H1 (cell line): ENCODE results near the gene IQSEC3. TPM values are rescaled to one million over a fixed set of nuclear protein-coding genes. Genes with fewer than 3 reads are reported as not detected.

Experiments used
- CTCF ChIA-PET: fragments of 300-600 bp; sonication (Branson Sonifier 250); formaldehyde crosslinking; loops from one replicate; lab custom pipeline; 2021; ENCODE audit not compliant: partially characterized antibody; lab: Charles Lee
- POLR2A ChIA-PET: fragments of 300-600 bp; sonication (Branson Sonifier 250); formaldehyde crosslinking; loops from one replicate; lab custom pipeline; 2021; ENCODE audit warnings: inconsistent platforms; ENCODE audit not compliant: partially characterized antibody; lab: Charles Lee
- DNase-seq, 2 experiments: peaks; one replicate each; pipeline versions ENCODE4 v3.0.0 to v3.0.0-alpha.2; 2010 to 2022; ENCODE audit warnings: low spot score in 2 of 2, low read depth in 1 of 2, mixed read lengths in 1 of 2
- FAIRE-seq: peaks from 2 replicates; lab custom pipeline; 2011; peaks lifted over from hg19 to GRCh38; lab: Jason Lieb, UNC
- H2AFZ ChIP-seq: 2 replicates; pipeline ENCODE4 v1.8.1; 2012; ENCODE audit warnings: low read length, inconsistent platforms
- H2AK5ac ChIP-seq: 2 replicates; pipeline ENCODE4 v1.6.1; 2013; ENCODE audit warnings: low read depth, low read length
- H2BK120ac ChIP-seq: replicated peaks from 2 replicates; pipeline ENCODE3; 2013; ENCODE audit warnings: low read depth, low read length, inconsistent platforms
- H2BK12ac ChIP-seq: 2 replicates; pipeline ENCODE4 v1.6.1; 2013; ENCODE audit warnings: low read depth, low read length
- H2BK15ac ChIP-seq: 2 replicates; pipeline ENCODE4 v1.6.1; 2013; ENCODE audit warnings: low read length
- H2BK20ac ChIP-seq: 2 replicates; pipeline ENCODE4 v1.6.1; 2013; ENCODE audit warnings: low read length
- H2BK5ac ChIP-seq: 2 replicates; pipeline ENCODE4 v1.6.1; 2013; ENCODE audit warnings: low read depth, low read length
- H3K14ac ChIP-seq: 2 replicates; pipeline ENCODE4 v1.6.1; 2013; ENCODE audit warnings: inconsistent platforms; ENCODE audit not compliant: insufficient read length
- H3K18ac ChIP-seq: 2 replicates; pipeline ENCODE4 v1.6.1; 2013; ENCODE audit warnings: low read length; ENCODE audit errors: extremely low read depth
- H3K23ac ChIP-seq: 2 replicates; pipeline ENCODE4 v1.6.1; 2013; ENCODE audit warnings: inconsistent platforms; ENCODE audit not compliant: insufficient read length
- H3K23me2 ChIP-seq: 2 replicates; pipeline ENCODE4 v1.6.1; 2013; ENCODE audit warnings: low read depth, low read length
- H3K27ac ChIP-seq: 2 replicates; pipeline ENCODE4 v1.6.1; 2011; ENCODE audit warnings: low read depth, low read length, inconsistent platforms
- H3K27me3 ChIP-seq, 4 experiments: replicated peaks in 1 of 4; 1 replicate in 1 of 4; 2 replicates in 3 of 4; pipeline versions ENCODE4 v1.6.1 to v1.8.1; 2011 to 2013; ENCODE audit warnings: low read length in 3 of 4, mild to moderate bottlenecking in 3 of 4, inconsistent platforms in 2 of 4, mixed read lengths in 2 of 4, moderate library complexity in 1 of 4; ENCODE audit not compliant: control insufficient read depth in 3 of 4, insufficient read depth in 3 of 4; ENCODE audit errors: extremely low read depth in 1 of 4
- H3K36me3 ChIP-seq, 4 experiments: 2 replicates each; pipeline versions ENCODE4 v1.6.1 to v1.8.1; 2011 to 2013; ENCODE audit warnings: mild to moderate bottlenecking in 4 of 4, low read length in 3 of 4, moderate library complexity in 2 of 4, control low read depth in 1 of 4, inconsistent platforms in 1 of 4; ENCODE audit not compliant: insufficient read depth in 4 of 4, control insufficient read depth in 2 of 4
- H3K4ac ChIP-seq: replicated peaks from 2 replicates; pipeline ENCODE3; 2013; ENCODE audit warnings: low read length, low read depth, mixed read lengths, inconsistent platforms; ENCODE audit not compliant: insufficient read length
- H3K4me1 ChIP-seq, 4 experiments: replicated peaks in 1 of 4; 1 replicate in 1 of 4; 2 replicates in 3 of 4; pipeline versions ENCODE4 v1.6.1 to v1.8.1; 2011 to 2013; ENCODE audit warnings: low read length in 3 of 4, inconsistent platforms in 2 of 4, mixed read lengths in 1 of 4; ENCODE audit not compliant: insufficient read depth in 4 of 4, control insufficient read depth in 3 of 4
- H3K4me2 ChIP-seq, 2 experiments: 2 replicates each; pipeline versions ENCODE4 v1.6.1 to v1.8.1; 2011 to 2013; ENCODE audit warnings: low read depth in 2 of 2, low read length in 2 of 2, control low read depth in 1 of 2, inconsistent platforms in 1 of 2, mild to moderate bottlenecking in 1 of 2; ENCODE audit not compliant: insufficient read depth in 1 of 2
- H3K4me3 ChIP-seq, 4 experiments: fragments of 200-600, 300-600 bp in 1 of 4; sonication (generic), shearing (Covaris generic), sonication (Bioruptor Twin) in 1 of 4; 2 replicates each; pipeline versions ENCODE4 v1.5.1 to v1.8.1; 2011 to 2016; ENCODE audit warnings: low read length in 4 of 4, low read depth in 3 of 4, control low read depth in 2 of 4, inconsistent platforms in 2 of 4, mild to moderate bottlenecking in 2 of 4, mixed read lengths in 1 of 4, moderate library complexity in 1 of 4; ENCODE audit not compliant: insufficient read depth in 2 of 4; ENCODE audit errors: extremely low read depth in 1 of 4
- H3K56ac ChIP-seq: replicated peaks from 2 replicates; pipeline ENCODE3; 2013; ENCODE audit warnings: low read depth, mild to moderate bottlenecking, mixed read lengths, low read length, inconsistent platforms; ENCODE audit not compliant: insufficient read length
- H3K79me1 ChIP-seq: 2 replicates; pipeline ENCODE4 v1.6.1; 2013; ENCODE audit warnings: low read depth, low read length, control low read depth
- H3K79me2 ChIP-seq, 2 experiments: 2 replicates each; pipeline versions ENCODE4 v1.6.1 to v1.8.1; 2012 to 2013; ENCODE audit warnings: low read length in 2 of 2, mild to moderate bottlenecking in 2 of 2, inconsistent platforms in 1 of 2; ENCODE audit not compliant: insufficient read depth in 2 of 2, control insufficient read depth in 1 of 2
- H3K9ac ChIP-seq, 4 experiments: replicated peaks in 1 of 4; 1 replicate in 1 of 4; 2 replicates in 3 of 4; pipeline versions ENCODE4 v1.6.1 to v1.8.1; 2011 to 2013; ENCODE audit warnings: low read depth in 3 of 4, low read length in 3 of 4, control low read depth in 2 of 4, mild to moderate bottlenecking in 2 of 4, moderate library complexity in 2 of 4, inconsistent platforms in 1 of 4; ENCODE audit errors: extremely low read depth in 1 of 4
- H3K9me3 ChIP-seq, 2 experiments: 2 replicates each; pipeline versions ENCODE4 v1.6.1 to v1.8.1; 2012 to 2013; ENCODE audit warnings: mild to moderate bottlenecking in 2 of 2, moderate library complexity in 2 of 2, control low read depth in 1 of 2, inconsistent platforms in 1 of 2, low read depth in 1 of 2, low read length in 1 of 2, mixed read lengths in 1 of 2; ENCODE audit not compliant: insufficient read depth in 2 of 2
- H4K20me1 ChIP-seq, 2 experiments: replicated peaks in 1 of 2; 2 replicates each; pipeline versions ENCODE3 to v1.8.1; 2011 to 2013; ENCODE audit warnings: inconsistent platforms in 2 of 2, low read length in 2 of 2, mild to moderate bottlenecking in 1 of 2; ENCODE audit not compliant: insufficient read depth in 2 of 2, control insufficient read depth in 1 of 2
- H4K5ac ChIP-seq: 2 replicates; pipeline ENCODE4 v1.6.1; 2013; ENCODE audit warnings: low read length, low read depth, mixed read lengths, inconsistent platforms; ENCODE audit not compliant: insufficient read length
- H4K8ac ChIP-seq: 2 replicates; pipeline ENCODE4 v1.8.0; 2013; ENCODE audit warnings: mild to moderate bottlenecking, moderate library complexity, low read length, inconsistent platforms; ENCODE audit not compliant: insufficient read depth; ENCODE audit errors: extremely low read depth
- H4K91ac ChIP-seq: replicated peaks from 2 replicates; pipeline ENCODE3; 2013; ENCODE audit warnings: low read length, mixed read lengths, inconsistent platforms; ENCODE audit not compliant: insufficient read length
- CREB1 ChIP-seq: IDR thresholded peaks from 2 replicates; pipeline ENCODE4 v1.6.1; 2012; ENCODE audit warnings: inconsistent platforms
- CTBP2 ChIP-seq: IDR thresholded peaks from 2 replicates; pipeline ENCODE4 v1.7.0; 2011; ENCODE audit warnings: borderline replicate concordance, mild to moderate bottlenecking, moderate library complexity, mixed read lengths, low read length; ENCODE audit not compliant: insufficient read depth, insufficient read length
- CTCF ChIP-seq, 3 experiments: IDR thresholded peaks; 1 replicate in 2 of 3; 2 replicates in 1 of 3; pipeline versions ENCODE4 v1.5.1 to v1.6.1; 2011; ENCODE audit warnings: low read length in 3 of 3, mild to moderate bottlenecking in 3 of 3, inconsistent platforms in 2 of 3, low read depth in 1 of 3, moderate library complexity in 1 of 3; ENCODE audit not compliant: insufficient read depth in 1 of 3; ENCODE audit errors: control extremely low read depth in 1 of 3
- JUND ChIP-seq: IDR thresholded peaks from 2 replicates; pipeline ENCODE4 v1.6.1; 2011; ENCODE audit warnings: mild to moderate bottlenecking, improper control_type of control experiment, low read length
- SIN3A ChIP-seq, 2 experiments: IDR thresholded peaks in 1 of 2; conservative IDR thresholded peaks in 1 of 2; 2 replicates each; pipeline ENCODE4 v1.6.1; 2011 to 2012; ENCODE audit warnings: low read length in 2 of 2, improper control_type of control experiment in 1 of 2, low read depth in 1 of 2, mild to moderate bottlenecking in 1 of 2
- SP1 ChIP-seq: IDR thresholded peaks from 2 replicates; pipeline ENCODE4 v1.6.1; 2011; ENCODE audit warnings: low read depth, low read length
- SRF ChIP-seq: IDR thresholded peaks from 2 replicates; pipeline ENCODE4 v1.6.1; 2011; ENCODE audit warnings: mild to moderate bottlenecking, low read depth, low read length, moderate library complexity
- USF2 ChIP-seq: IDR thresholded peaks from 2 replicates; pipeline ENCODE4 v1.6.1; 2011; ENCODE audit warnings: low read length, improper control_type of control experiment
- ZNF274 ChIP-seq: IDR thresholded peaks from 2 replicates; pipeline ENCODE4 v1.7.0; 2012; ENCODE audit warnings: low read length, borderline replicate concordance; ENCODE audit errors: extremely low read depth
- WGBS, 2 experiments: shearing (Covaris generic) in 1 of 2; methylation state at CpG; one replicate each; pipeline versions ENCODE4 v1.1.6 to v1.1.7; 2013 to 2015; ENCODE audit warnings: low lambda C conversion rate in 2 of 2, mixed read lengths in 2 of 2, inconsistent platforms in 1 of 2, low coverage in 1 of 2, missing lambda C conversion rate in 1 of 2; ENCODE audit not compliant: insufficient replicate concordance in 2 of 2, insufficient coverage in 1 of 2, insufficient read length in 1 of 2; ENCODE audit errors: extremely low coverage in 1 of 2, missing lambda C conversion rate in 1 of 2; 5-methylcytosine and 5-hydroxymethylcytosine counted together
- polyA plus RNA-seq, 7 experiments: library from polyadenylated mRNA; depleted of rRNA in 3 of 7; stranded (reverse) in 5 of 7; unstranded in 2 of 7; fragments of >200 nt in 5 of 7; fragments of 200-250 nt in 2 of 7; gene quantifications; 1 replicate in 5 of 7; 2 replicates in 1 of 7; 4 replicates in 1 of 7; pipeline versions ENCODE4 v1.2.1 to v1.2.3, GENCODE V29; 2011 to 2013; ENCODE audit warnings: missing spikeins in 2 of 7, mixed read lengths in 2 of 7
- total RNA-seq: library from RNA; stranded (reverse); fragmentation: NEBNext Ultra II Directional; extraction: Animal tissue kit (Norgen Biotek cat#: 25700); gene quantifications from 2 replicates; pipeline ENCODE4 v1.2.1, GENCODE V29; 2021

Gene IQSEC3
- total and polyA plus RNA-seq, 2 of the 8 experiments (the other 6 are each of a cell fraction or from before 2014, with no cell fraction given), result 1.2 to 3.1 TPM

GRCh38 chr12:220946-221550, 154.5 kb downstream of the IQSEC3 start:
- no peak overlapping the region for H2AFZ ChIP-seq
- no peaks in the 10 kb centered on the region for H4K20me1 ChIP-seq
- peak overlapping the region; percentile 72; the same call in 1 of the 2 replicates for H2BK15ac ChIP-seq
- 89% methylated on average over 19 of the region's 19 CpGs; no CpG with 5 or more reads in 1 of the 2 experiments for WGBS, 2 experiments
- no peak overlapping the region for H3K4ac ChIP-seq
- H2BK5ac ChIP-seq, result no peak overlapping the region
- no peaks in the 10 kb centered on the region; a peak in 1 of 7 replicates for H3K27me3 ChIP-seq
- DNase-seq (no peak), FAIRE-seq (no peak)
- no peak overlapping the region for H3K9ac ChIP-seq
- H3K27ac ChIP-seq, result no peak overlapping the region
- ChIA-PET POLR2A (interaction anchor here (1.5 kb wide), 1 partner anchor 26 kb away, joined by 3 read pairs; no protein-coding TSS in a partner anchor), CTCF (interaction anchor here (0.9 to 6.9 kb wide), 27 partner anchors 10 to 222 kb away, joined by 3 to 101 read pairs (median 15); no protein-coding TSS in a partner anchor)
- H2BK120ac ChIP-seq, result no peak overlapping the region
- no peak overlapping the region for H4K5ac ChIP-seq
- no peaks in the 10 kb centered on the region for H3K79me1 ChIP-seq
- no peak overlapping the region for H3K4me2 ChIP-seq
- no peak overlapping the region for H3K4me3 ChIP-seq
- H4K91ac ChIP-seq, result no peak overlapping the region
- H3K14ac ChIP-seq, result no peak overlapping the region
- H2BK20ac ChIP-seq, result no peak overlapping the region
- H3K9me3 ChIP-seq, result no peaks in the 10 kb centered on the region
- no peak overlapping the region for H3K23ac ChIP-seq
- H3K18ac ChIP-seq, result no peak overlapping the region
- no peaks in the 10 kb centered on the region for H3K36me3 ChIP-seq
- H2AK5ac ChIP-seq, result no peak overlapping the region
- H3K4me1 ChIP-seq, result peaks cover 0 to 11% (median 9%) of the 10 kb centered on the region in 4 experiments; a peak in 6 of 7 replicates
- no peak overlapping the region for H3K56ac ChIP-seq
- no peak overlapping the region for H4K8ac ChIP-seq
- H3K23me2 ChIP-seq, result peaks cover 4% of the 10 kb centered on the region; the same call in 1 of the 2 replicates
- H3K79me2 ChIP-seq, result no peaks in the 10 kb centered on the region
- H2BK12ac ChIP-seq, result 0 out of 2 replicates have a peak overlapping the region, but pooled peaks have one; percentile 50
- TF ChIP-seq SP1, result no peak
- no peak for TF ChIP-seq CTBP2
- TF ChIP-seq CREB1, result no peak
- no peak for TF ChIP-seq ZNF274
- no peak for TF ChIP-seq SRF
- TF ChIP-seq SIN3A (conservative IDR thresholded peaks at IDR 0.05 in 1 of 2, IDR thresholded peaks at IDR 0.05 in 1 of 2; ENCODE audit: low read depth in 1 of 2, low read length in 2 of 2), result no peak
- TF ChIP-seq JUND, result no peak
- TF ChIP-seq CTCF (IDR thresholded peaks at IDR 0.05; ENCODE audit: control extremely low read depth in 1 of 3, insufficient read depth in 1 of 3, low read depth in 1 of 3, low read length in 3 of 3), result no peak
- TF ChIP-seq USF2, result no peak
